Measurements from ENCODE around the gene TIMM23.
A peak's percentile ranks its signal among the peaks of the same experiment; 100 is the strongest.
"Not testable (repeated sequence)": the region's sequence is repeated elsewhere in the genome, so short reads cannot be mapped to it uniquely, and the experiment has no call there.

TIMM23 gene, protein sequence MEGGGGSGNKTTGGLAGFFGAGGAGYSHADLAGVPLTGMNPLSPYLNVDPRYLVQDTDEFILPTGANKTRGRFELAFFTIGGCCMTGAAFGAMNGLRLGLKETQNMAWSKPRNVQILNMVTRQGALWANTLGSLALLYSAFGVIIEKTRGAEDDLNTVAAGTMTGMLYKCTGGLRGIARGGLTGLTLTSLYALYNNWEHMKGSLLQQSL

DNA sequence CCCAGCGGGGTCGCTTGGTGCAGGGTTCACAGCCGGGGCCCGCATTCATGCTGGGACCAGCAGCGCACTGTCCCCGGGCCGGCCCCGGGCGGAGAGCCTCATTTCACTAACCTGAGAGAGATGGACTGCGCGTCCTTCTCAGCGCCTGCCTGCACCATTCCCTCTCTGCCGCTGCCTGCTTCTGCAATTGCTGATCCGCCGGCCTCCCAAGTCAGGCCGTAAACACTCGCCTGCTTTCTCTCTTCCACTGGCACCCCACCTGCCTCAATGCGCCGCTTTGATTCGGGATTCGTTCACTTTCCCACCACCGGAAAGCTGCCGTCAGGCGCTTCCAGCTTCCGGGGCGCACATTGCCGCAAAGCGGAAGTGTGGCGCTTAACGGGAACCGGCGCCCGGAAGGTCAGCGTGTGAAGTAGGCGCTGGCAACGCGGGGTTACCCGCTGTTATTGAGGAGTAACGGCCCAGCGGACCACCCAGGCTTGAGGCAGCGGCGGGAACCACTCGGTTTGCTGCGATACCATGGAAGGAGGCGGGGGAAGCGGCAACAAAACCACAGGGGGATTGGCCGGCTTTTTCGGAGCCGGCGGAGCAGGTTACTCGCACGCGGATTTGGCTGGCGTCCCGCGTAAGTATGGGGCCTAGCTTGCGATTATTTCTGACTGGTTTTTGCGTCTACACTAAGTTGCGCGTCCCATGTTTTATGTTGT is at the start of gene TIMM23:
Gene TIMM23, plus strand, starts transcription at position 384 of the 707 bp plus-strand sequence. Its CDS starts 136 bp downstream, at position 520.
- peak; percentile 85 for DNase-seq (ENCODE audit: low spot score)

DNA sequence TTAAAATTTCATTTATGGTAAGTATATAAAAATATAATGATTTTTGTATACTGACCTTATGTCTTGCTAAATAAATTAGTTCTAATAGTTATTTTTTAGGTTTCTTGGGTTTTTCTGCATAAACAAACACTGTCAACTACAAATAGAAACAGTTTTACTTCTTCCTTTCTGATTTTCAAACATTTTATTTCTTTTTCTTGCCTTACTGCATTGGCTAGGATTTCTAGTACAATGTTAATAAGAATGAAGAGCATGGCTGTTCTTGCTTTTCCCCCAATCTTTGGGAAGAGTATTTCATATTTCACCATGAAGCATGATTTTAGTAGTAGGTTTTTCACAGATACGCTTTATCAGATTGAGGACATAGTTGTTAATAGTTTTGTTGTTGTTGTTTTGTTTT is 45.5 kb upstream of the TIMM23 start:
- DNase-seq (ENCODE audit: low spot score), result not testable (repeated sequence)

DNA sequence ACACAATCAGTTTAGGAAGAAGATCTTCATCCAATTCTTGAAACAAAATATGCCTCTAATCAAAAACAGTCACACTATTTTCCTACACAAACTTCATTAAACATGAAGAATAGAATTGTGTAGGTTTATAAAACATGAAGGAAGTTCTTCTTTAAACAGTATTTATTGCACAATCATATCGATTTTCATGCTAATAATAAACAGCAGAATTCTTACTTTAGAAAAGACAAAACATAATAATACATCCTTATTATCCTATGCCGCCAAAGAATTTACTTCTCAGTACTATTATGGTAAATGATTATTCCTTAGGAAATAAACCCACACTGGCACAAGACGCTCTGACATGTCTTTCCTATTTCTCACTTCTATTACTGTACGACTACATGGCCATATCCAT is 41.0 kb upstream of the TIMM23 start:
- DNase-seq (ENCODE audit: low spot score), result not testable (repeated sequence)

DNA sequence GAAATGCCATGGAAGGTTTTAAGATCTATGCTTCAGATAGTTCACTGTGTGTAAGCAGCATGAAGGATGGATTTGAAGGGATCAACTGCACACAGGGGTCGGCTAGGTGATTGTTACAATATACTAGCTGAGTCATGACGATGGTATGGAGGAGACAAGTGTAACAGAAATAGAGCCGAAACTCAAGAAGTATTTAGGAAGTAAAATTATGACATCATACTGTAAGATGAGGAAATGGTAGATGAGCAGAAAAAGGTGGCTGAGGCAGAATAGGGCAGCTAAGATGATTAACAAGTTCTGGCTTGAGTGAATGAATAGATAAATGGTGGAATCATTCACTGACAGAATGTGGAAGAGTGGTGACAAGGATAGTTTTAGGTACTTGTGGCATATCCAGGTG is 37.5 kb upstream of the TIMM23 start:
- DNase-seq (ENCODE audit: low spot score), result not testable (repeated sequence)

DNA sequence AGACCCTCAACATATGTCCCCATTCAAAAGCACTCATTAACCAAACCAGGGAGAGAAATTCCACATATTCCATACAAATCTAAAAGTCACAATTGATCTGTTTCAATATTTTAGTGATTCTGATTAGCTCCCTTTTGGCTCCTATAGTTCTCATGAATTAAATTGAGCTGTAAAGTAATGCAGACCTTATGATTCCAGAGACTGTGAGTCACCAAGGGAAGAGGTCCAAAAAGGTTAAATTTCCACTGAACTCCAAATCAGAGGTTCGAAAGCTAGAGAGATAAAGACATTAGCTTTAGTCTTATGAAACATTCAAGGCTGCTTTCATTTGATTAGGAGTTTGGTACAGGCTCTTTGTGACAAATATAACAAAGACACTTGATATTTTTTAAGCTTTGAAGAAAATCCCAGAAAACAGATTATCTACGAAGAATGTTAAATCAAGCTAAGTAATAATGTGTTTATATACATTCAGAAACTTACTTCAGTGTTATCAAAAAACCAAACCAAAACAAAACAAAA is 33.1 kb upstream of the TIMM23 start:
- DNase-seq (ENCODE audit: low spot score), result not testable (repeated sequence)

DNA sequence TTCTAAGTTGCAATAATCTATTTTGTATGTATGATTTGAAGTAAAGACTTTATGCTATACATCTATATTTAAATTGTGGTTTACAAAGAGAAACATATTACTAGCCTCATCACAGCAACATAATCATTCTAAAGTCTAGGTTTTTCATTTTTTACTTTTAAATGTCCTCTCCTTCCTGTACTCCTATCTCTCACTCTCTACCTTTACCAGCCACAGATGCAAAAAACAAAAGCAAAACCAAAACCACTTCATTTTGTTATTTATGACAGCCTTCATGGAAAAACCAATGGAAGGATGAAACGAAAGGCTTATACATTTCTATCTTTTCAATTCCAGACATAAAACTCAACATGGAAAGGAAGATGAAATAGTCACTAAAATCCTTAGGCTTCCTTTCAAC is 31.1 kb upstream of the TIMM23 start:
- DNase-seq (ENCODE audit: low spot score), result not testable (repeated sequence)

DNA sequence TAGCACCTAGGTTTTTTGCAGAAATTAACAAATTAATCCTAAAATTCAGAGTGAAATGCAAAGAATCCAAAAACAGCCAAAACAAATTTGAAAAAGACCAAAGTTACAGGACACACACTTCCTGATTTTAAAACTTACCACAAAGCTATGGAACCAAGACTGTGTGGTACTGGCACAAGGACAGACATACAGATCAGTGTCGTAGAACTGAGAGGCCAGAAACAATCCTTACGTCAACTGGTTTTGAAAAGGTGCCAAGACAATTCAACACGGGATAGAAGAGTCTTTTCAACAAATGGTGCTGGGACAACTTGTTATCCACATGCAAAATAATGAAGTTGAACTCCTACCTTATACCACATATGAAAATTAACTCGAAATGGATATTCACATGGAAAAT is 26.8 kb upstream of the TIMM23 start:
- DNase-seq (ENCODE audit: low spot score), result not testable (repeated sequence)

DNA sequence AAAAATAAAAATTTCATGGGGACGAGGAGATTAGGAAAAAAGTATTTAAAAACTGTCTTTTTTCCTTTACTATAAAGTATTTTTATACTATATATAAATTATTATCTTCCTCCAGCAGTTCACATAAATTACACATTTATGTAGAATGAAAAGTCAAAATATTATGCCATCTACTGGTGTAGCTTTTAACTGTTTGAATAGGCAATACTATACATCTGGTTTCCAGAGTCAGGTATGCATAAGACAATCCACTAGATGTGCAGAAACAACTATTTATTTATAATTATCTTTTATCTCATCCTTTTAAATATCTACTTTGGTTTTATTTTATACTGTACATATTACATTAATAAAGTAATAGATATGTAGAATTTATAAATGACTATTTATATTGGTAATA is 24.9 kb upstream of the TIMM23 start:
- DNase-seq (ENCODE audit: low spot score), result not testable (repeated sequence)

DNA sequence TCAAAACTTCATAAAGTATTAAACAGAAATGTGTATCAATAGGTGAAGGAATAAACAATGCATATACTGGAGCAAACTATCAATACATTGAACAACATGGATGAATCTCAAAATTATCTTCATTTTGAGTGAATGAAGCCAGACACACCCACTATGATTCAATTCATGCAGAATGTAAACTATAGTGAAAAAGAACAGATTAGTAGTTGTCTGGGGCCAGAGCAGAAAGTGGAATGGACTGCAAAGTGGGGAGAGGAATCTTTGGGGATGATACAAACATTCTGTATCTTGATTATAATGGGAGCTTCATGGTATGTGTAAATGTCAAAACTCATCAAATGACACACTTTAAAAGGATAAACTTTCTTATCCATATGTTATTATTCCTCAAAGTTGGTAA is 23.5 kb upstream of the TIMM23 start:
- not testable (repeated sequence) for DNase-seq (ENCODE audit: low spot score)

DNA sequence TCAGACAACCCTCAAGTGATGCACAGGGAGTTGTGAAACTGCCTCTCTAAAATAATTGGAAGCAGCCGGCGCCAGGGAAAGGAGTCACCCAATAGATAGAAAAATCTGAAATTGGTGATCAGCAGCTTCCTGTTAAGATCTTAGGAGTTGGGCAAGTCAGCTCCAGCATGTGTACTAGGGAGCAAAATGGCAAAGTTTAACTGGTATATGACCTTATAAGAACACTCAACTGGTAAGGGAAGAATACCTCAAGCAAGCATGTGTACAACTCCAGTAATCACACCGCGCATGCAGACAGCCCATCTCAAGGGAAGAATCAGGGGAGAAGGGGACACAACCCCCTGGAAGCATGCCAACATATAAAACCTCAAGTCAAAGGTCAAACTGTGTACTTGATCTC is 17.9 kb upstream of the TIMM23 start:
- not testable (repeated sequence) for DNase-seq (ENCODE audit: low spot score)

DNA sequence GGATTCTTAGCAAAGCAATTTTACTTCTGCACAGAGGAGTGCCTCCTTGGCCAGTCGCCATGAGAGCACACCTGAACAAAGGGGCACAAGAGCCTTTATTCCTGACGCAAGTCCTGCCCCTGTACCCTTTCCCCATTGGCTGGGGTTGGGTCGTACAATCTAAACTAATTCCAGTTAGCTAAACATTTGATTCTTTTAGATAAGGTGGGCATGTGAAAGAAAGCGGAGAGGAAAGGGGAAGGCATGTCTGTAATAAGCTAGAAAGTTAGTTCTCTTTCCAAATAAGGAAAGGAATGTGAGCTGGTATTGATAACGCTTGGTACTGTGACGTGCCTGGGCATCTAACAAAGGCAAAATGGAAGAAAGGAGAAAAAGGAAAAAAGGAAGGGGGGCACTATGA is 15.7 kb upstream of the TIMM23 start:
- not testable (repeated sequence) for DNase-seq (ENCODE audit: low spot score)

DNA sequence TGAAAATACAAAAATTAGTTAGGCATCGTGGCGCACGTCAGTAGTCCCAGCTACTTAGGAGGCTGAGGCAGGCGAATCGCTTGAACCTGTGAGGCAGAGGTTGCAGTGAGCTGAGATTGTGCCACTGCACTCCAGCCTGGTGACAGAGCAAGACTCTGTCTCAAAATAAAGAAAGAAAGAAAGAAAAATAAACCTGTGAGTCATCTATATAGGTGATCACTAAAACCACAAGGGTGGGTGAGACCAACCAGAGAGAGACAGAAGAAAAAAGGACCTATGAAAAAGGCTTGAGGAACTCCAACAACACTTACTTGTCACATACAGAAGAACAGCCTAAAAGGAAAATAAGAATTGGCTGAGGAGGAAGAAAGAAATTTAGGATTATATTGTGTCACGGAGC is 14.4 kb upstream of the TIMM23 start:
- not testable (repeated sequence) for DNase-seq (ENCODE audit: low spot score)

DNA sequence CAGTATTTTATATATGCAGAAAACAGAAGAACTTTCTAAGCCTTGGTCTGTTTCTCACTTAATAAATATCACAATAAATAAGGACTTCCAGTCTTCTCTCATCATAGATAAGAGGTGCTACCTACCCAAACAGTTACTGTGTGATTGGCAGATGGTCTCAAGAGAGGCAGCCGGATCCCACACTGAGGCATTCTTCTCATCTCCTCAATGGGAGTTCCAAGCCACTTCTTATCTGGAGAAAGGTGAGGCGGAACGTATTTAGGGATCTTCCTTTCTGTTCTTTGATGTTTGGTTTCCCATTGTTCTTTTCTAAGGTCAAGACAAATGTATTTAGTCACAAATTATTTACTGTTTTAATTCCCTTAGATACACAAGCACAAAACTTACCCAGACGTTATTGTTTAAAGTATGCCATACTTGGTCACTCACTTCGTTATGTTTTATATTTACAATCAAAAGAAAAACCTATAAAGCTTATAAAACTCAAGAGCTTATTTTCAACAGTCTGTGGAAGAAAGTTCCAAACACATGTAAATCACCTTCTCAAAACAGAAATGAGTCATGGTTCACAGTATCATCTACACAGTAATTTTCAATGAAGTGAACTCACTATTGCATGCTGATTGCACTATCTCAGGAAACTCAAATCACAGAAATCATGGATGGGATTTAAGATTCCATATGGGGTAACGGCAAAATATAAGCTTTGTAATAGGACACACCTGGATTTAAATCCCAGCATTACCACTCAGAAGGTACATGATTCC is 9.4 kb upstream of the TIMM23 start:
- DNase-seq (ENCODE audit: low spot score), result not testable (repeated sequence)

DNA sequence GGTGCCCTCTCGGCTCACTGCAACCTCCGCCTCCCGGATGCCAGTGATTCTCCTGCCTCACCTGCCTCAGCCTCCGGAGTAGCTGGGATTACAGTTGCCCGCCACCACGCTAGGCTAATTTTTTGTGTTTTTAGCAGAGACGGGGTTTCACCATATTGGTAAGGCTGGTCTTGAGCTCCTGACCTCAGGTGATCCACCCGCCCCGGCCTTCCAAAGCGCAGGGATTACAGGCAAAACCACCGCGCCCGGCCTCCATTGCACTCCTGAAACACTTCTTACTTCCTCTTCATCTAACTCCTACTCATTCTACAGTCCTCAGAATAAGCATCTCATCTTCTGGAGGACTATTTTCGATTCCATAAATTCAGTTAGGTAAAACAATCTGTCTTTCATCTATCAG is 1.3 kb upstream of the TIMM23 start:
- not testable (repeated sequence) for DNase-seq (ENCODE audit: low spot score)

DNA sequence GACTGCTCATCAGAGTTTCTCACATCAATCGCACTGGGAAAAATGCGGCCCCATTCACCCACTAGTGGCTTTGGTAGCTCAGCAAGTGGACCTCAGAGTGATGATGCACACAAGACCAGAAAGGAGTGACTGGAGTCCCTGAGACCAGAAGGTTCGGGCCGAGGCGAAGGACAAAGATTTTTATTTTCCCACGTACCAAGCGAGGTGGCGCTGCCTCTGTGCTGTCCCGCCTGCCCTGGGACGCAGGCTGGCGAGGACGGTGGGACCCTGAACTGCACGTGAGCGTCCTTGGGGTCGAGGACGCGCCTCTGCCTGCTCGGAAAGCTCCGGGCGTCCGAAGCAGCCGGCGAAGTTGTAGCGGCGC is 565 bp upstream of the TIMM23 start:
- peak; percentile 49 for DNase-seq (ENCODE audit: low spot score)

DNA sequence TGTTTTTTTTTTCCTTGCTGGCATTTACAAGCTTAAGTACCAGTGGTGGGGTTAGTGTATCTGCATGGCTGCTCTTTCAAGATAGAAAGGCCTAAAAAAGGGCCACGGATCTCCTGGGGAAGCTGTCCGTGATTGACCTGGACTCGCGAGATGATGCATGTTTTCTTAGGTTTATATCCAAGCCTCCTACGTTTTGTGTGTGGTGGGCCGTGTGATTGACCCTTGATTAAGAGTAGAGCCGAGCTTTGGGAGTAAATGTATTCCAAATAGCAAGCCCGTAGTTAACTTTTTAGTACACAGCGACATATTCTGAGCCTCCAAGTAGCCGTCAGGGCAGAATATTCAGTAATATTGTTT is 502 bp downstream of the TIMM23 start:
- peak; percentile 47 for DNase-seq (ENCODE audit: low spot score)

DNA sequence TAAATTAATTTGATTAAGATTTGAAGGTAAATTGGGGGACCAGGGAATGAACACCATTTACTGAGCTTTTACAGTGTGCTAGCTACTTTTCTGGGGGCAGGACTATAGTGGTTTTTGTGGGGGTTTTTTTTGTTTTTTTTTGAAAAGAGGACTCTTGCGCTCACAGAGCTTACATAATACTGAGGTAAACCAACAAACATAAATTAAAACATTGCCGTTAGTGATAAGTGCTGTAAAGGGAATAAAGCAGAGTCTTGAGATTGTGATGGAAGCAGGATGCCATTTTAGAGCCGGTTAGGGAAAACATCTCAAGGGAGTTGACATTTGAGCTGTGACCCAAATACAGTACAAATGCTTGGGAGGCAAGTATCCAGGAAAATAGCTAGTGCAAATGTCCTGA is 1.8 kb downstream of the TIMM23 start:
- DNase-seq (ENCODE audit: low spot score), result not testable (repeated sequence)

DNA sequence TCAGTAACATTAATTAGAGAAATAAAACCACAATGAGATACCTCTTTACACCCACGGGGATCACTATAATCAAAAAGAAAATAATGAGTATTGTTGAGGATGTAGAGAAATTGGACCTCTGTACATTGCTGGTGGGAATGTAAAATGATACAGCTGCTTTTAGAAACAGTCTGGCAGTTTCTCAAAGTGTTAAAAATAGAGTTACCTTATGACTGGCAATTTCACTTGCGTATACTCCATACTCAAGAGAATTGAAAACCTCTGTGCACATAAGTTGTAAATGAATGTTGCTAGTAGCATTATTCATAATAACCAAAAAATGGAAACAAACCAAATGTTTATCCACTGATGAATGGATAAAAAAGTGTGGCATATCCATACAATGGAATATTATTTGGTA is 6.3 kb downstream of the TIMM23 start:
- DNase-seq (ENCODE audit: low spot score), result not testable (repeated sequence)

DNA sequence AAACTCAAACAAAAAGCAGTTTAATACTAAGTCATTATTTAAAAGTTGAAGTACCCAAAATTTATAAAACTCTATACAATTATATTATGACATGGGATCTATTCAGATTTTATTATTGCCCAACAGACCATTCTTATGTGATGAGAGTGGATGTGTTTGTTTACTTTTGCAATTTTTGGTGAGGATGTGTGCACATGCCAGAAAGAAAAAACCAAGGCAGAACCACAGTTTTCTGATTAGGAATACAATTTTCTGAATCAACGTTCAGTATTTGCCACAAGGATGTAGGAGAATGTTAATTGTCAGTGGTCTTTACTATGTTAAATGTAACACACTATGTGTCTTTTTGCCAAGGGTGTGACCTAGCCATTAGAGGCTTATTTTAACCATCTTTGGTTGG is 9.1 kb downstream of the TIMM23 start:
- DNase-seq (ENCODE audit: low spot score), result not testable (repeated sequence)

DNA sequence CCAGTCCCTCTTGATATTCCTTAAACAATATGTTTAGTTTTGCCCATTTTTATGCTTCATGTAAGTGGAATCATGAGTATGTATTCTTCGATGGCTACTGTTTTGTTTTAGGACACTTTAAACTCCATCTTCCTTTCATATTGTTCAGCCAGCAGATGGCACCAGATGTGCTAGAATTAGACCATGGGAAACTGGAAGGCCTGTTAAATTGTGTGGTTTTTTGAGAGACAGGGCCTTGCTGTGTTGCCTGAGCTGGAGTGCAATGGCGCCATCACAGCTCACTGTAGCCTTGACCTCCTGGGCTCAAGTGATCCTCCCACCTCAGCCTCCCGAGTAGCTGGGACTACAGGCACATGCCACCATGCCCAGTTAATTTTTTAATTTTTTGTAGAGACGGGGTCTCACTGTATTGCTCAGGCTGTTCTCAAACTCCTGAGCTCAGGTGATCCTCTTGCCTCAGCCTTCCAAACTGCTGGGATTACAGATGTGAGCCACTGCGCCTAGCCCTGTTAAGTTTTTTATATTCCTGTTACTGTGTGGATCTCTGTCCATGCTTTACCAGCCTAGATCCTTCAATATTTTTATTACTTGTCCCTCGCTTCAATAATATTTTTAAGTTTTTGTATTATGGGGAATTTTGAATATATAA is 11.4 kb downstream of the TIMM23 start:
- peak; percentile 90 for DNase-seq (ENCODE audit: low spot score)

DNA sequence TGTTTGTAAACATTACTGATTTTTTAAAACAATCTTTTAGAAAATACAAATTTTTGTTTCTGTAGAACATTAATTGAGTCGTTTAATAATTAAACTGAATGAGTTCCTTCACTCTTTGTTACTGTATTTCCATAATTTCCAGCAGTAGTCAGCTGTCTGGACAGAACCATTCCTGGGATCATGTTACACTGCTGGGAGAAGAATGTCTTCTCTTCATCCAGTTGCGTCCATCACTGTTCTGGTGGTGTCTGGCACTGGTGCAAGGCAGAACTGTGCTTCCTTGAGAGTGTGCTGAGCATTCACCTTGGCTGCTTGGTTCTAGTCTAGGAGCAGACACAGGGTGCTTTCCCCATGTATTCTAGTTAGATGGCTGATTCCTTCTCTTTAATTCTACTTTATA is 12.2 kb downstream of the TIMM23 start:
- DNase-seq (ENCODE audit: low spot score), result not testable (repeated sequence)

DNA sequence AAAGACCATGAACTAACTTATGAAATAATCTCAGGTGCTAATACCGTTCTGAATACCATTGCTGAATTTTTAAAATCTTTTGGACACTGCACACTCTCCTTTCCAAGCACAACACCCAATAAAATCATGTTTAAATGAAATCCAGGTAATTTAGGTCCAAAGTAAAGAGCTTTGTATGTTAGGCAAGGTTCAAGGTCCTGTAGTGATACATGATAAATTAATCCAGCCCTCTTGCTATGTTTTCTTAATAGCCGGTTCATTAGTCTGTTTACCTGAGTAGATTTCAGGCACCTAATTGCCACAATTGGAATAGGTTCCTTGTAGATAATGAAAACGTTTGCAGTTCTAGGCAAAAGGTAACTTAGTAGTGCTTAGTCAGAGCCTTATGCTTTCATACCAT is 13.3 kb downstream of the TIMM23 start:
- not testable (repeated sequence) for DNase-seq (ENCODE audit: low spot score)
